Measurements from ENCODE around the gene LSS.

DNA sequence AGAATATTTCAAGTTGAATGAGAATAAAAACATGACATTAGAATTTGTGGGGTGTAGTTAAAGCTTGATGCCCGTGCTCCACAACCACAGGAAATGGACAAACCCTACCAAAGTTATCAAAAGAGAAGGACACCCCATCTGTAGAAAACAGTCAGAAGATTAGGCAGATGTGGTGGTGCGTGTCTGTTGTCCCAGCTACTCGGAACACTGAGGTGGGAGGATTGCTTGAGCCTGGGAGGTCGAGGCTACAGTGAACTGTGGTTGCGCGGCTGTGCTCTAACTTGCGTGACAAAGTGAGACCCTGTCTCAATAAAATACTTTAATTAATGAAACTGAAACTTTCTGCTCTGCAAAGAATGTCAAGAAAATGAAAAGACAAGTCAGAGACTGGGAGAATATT lies 42.9 kb downstream of the LSS start:
- TF ChIP-seq, protein P1, sequence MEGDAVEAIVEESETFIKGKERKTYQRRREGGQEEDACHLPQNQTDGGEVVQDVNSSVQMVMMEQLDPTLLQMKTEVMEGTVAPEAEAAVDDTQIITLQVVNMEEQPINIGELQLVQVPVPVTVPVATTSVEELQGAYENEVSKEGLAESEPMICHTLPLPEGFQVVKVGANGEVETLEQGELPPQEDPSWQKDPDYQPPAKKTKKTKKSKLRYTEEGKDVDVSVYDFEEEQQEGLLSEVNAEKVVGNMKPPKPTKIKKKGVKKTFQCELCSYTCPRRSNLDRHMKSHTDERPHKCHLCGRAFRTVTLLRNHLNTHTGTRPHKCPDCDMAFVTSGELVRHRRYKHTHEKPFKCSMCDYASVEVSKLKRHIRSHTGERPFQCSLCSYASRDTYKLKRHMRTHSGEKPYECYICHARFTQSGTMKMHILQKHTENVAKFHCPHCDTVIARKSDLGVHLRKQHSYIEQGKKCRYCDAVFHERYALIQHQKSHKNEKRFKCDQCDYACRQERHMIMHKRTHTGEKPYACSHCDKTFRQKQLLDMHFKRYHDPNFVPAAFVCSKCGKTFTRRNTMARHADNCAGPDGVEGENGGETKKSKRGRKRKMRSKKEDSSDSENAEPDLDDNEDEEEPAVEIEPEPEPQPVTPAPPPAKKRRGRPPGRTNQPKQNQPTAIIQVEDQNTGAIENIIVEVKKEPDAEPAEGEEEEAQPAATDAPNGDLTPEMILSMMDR (conservative IDR thresholded peaks at IDR 0.05; ENCODE audit: low read length) = no peak
- no peak for TF ChIP-seq EZH2phosphoT487 (IDR thresholded peaks at IDR 0.05; ENCODE audit: borderline replicate concordance)
